ENCODE measurements around the gene THOP1.

THOP1 gene

DNA sequence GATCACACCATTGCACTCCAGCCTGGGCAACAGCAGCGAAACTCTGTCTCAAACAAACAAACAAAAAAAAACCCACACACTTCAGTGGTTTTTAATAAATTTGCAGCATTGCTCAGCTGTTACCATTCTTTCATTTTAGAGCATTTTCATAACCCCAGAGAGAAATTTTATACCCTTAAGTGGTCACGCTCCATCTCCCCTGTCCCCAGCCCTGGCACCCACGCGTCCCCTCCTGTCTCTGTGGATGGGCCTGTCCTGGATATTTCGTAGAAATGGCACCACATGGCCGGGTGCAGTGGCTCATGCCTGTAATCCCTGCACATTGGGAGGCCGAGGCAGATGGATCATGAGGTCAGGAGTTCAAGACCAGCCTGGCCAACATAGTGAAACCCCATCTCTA is 7.8 kb downstream of the THOP1 start:
- H3K36me3 ChIP-seq (ENCODE audit: control insufficient read depth in 1 of 2, insufficient read depth in 2 of 2, low read length in 2 of 2), result peaks cover 14 to 52% of the 10 kb centered on the region in 2 donors
- H3K4me1 ChIP-seq (ENCODE audit: control insufficient read depth in 1 of 2, insufficient read depth in 2 of 2, low read length in 2 of 2), result no peaks in the 10 kb centered on the region
- no peak overlapping the region for H3K9ac ChIP-seq (ENCODE audit: low read depth in 1 of 2, low read length in 2 of 2)
- H3K4me3 ChIP-seq (ENCODE audit: low read depth in 1 of 2, low read length in 2 of 2), result no peak overlapping the region
- no peaks in the 10 kb centered on the region for H3K27me3 ChIP-seq (ENCODE audit: control insufficient read depth in 1 of 2, insufficient read depth in 2 of 2, low read length in 2 of 2)
- H3K9me3 ChIP-seq (ENCODE audit: control insufficient read depth in 1 of 2, low read length in 2 of 2), result no peaks in the 10 kb centered on the region
- no peak overlapping the region for H3K27ac ChIP-seq (ENCODE audit: low read depth, low read length)

DNA sequence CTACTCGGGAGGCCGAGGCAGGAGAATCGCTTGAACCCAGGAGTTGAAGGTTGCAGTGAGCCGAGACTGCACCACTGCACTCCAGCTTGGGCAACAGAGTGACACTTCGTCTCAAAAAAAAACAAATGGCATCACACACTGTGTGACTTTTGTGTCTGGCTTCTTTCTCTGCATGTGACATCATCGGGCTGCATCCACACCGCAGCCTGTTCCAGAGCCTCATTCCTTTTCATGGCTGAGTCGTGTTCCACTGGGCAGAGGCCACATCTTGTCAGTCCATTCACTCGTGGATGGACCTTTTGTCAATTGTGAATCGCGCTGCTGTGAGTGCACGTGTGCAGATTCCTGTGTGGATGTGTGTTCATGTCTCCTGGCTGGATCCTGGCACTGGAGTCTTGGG is 8.3 kb downstream of the THOP1 start:
- Histone ChIP-seq H3K36me3 (ENCODE audit: control insufficient read depth in 1 of 2, insufficient read depth in 2 of 2, low read length in 2 of 2) (peaks cover 14 to 57% of the 10 kb centered on the region in 2 donors), H3K9me3 (ENCODE audit: control insufficient read depth in 1 of 2, low read length in 2 of 2) (no peaks in the 10 kb centered on the region), H3K4me3 (ENCODE audit: low read depth in 1 of 2, low read length in 2 of 2) (no peak overlapping the region), H3K4me1 (ENCODE audit: control insufficient read depth in 1 of 2, insufficient read depth in 2 of 2, low read length in 2 of 2) (no peaks in the 10 kb centered on the region), H3K27me3 (ENCODE audit: control insufficient read depth in 1 of 2, insufficient read depth in 2 of 2, low read length in 2 of 2) (no peaks in the 10 kb centered on the region), H3K9ac (ENCODE audit: low read depth in 1 of 2, low read length in 2 of 2) (no peak overlapping the region), H3K27ac (ENCODE audit: low read depth, low read length) (no peak overlapping the region)

DNA sequence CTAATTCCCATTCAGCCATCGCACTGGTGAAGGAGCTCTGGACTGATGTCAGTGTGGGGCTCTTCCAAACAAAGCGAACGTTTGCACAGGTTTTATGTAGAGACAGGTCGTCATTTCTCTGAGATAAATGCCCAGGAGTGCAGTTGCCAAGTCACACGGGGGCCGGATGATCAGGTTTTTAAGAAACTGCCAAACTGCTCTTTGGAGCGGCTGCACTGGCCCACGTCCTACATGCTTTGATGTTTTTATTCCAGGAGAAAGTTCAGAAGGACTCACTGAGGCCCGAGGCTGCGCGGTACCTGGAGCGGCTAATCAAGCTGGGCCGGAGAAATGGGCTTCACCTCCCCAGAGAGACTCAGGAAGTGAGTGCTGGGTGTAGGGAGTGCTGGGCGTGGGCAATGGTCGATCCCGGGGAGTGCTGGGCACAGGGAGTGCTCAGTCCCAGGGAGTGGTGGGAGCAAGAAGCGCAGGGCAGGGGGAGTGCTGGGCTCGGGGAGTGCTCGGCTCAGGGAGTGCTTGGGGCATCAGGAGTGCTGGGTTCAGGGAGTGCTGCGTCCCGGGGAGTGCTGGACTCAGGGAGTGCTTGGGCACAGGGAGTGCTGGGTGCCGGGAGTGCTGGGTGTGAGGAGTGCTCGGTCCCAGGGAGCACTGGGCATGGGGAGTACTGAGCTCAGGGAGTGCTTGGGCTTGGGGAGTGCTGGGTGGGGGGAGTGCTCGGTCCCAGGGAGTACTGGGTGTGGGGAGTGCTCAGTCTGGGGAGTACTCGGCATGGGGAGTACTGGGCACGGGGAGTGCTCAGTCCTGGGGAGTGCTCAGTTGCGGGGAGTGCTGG is 10.7 kb downstream of the THOP1 start:
- Histone ChIP-seq H3K27me3 (ENCODE audit: control insufficient read depth in 1 of 2, insufficient read depth in 2 of 2, low read length in 2 of 2) (no peaks in the 10 kb centered on the region), H3K27ac (ENCODE audit: low read depth, low read length) (no peak overlapping the region), H3K4me3 (ENCODE audit: low read depth in 1 of 2, low read length in 2 of 2) (no peak overlapping the region), H3K9ac (ENCODE audit: low read depth in 1 of 2, low read length in 2 of 2) (no peak overlapping the region), H3K4me1 (ENCODE audit: control insufficient read depth in 1 of 2, insufficient read depth in 2 of 2, low read length in 2 of 2) (no peaks in the 10 kb centered on the region), H3K36me3 (ENCODE audit: control insufficient read depth in 1 of 2, insufficient read depth in 2 of 2, low read length in 2 of 2) (peaks cover 11 to 67% of the 10 kb centered on the region in 2 donors), H3K9me3 (ENCODE audit: control insufficient read depth in 1 of 2, low read length in 2 of 2) (no peaks in the 10 kb centered on the region)

GRCh38 chr19:2796659-2797266 is 11.5 kb downstream of the THOP1 start:
- H3K36me3 ChIP-seq (ENCODE audit: control insufficient read depth in 1 of 2, insufficient read depth in 2 of 2, low read length in 2 of 2), result peaks cover 9 to 66% of the 10 kb centered on the region in 2 donors
- no peak overlapping the region for H3K9ac ChIP-seq (ENCODE audit: low read depth in 1 of 2, low read length in 2 of 2)
- H3K9me3 ChIP-seq (ENCODE audit: control insufficient read depth in 1 of 2, low read length in 2 of 2), result no peaks in the 10 kb centered on the region
- no peaks in the 10 kb centered on the region for H3K27me3 ChIP-seq (ENCODE audit: control insufficient read depth in 1 of 2, insufficient read depth in 2 of 2, low read length in 2 of 2)
- no peaks in the 10 kb centered on the region for H3K4me1 ChIP-seq (ENCODE audit: control insufficient read depth in 1 of 2, insufficient read depth in 2 of 2, low read length in 2 of 2)
- no peak overlapping the region for H3K4me3 ChIP-seq (ENCODE audit: low read depth in 1 of 2, low read length in 2 of 2)
- H3K27ac ChIP-seq (ENCODE audit: low read depth, low read length), result no peak overlapping the region

GRCh38 chr19:2797280-2797679 is 12.0 kb downstream of the THOP1 start:
- Histone ChIP-seq H3K27ac (ENCODE audit: low read depth, low read length) (no peak overlapping the region), H3K4me1 (ENCODE audit: control insufficient read depth in 1 of 2, insufficient read depth in 2 of 2, low read length in 2 of 2) (no peaks in the 10 kb centered on the region), H3K4me3 (ENCODE audit: low read depth in 1 of 2, low read length in 2 of 2) (no peak overlapping the region), H3K9me3 (ENCODE audit: control insufficient read depth in 1 of 2, low read length in 2 of 2) (no peaks in the 10 kb centered on the region), H3K27me3 (ENCODE audit: control insufficient read depth in 1 of 2, insufficient read depth in 2 of 2, low read length in 2 of 2) (no peaks in the 10 kb centered on the region), H3K9ac (ENCODE audit: low read depth in 1 of 2, low read length in 2 of 2) (no peak overlapping the region), H3K36me3 (ENCODE audit: control insufficient read depth in 1 of 2, insufficient read depth in 2 of 2, low read length in 2 of 2) (peaks cover 9 to 63% of the 10 kb centered on the region in 2 donors)

DNA sequence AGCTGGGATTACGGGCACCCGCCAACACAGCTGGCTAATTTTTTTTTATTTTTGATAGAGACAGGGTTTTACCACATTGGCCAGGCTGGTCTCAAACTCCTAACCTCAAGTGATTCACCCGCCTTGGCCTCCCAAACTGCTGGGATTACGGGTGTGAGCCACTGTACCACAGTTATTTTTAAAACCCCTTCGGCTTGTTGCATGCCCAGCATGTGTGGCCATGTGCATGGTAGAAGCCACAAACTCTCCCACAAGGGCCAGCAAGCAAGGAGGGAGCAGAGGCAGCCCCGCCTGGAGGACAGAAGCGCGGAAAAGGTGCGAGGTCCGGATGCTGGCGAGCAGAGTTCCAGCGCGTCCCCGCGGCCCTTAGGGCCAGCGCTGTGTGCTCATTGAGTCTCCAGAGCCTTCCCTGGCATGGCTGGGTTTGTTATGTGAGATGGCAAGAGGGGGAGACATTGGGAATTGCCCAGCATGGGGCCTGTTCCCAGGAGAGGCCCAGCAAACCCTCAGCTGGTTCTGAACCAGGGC is 12.9 kb downstream of the THOP1 start:
- H3K4me3 ChIP-seq (ENCODE audit: low read depth in 1 of 2, low read length in 2 of 2), result no peak overlapping the region
- H3K27me3 ChIP-seq (ENCODE audit: control insufficient read depth in 1 of 2, insufficient read depth in 2 of 2, low read length in 2 of 2), result no peaks in the 10 kb centered on the region
- H3K9me3 ChIP-seq (ENCODE audit: control insufficient read depth in 1 of 2, low read length in 2 of 2), result no peaks in the 10 kb centered on the region
- H3K36me3 ChIP-seq (ENCODE audit: control insufficient read depth in 1 of 2, insufficient read depth in 2 of 2, low read length in 2 of 2), result peaks cover 9 to 71% of the 10 kb centered on the region in 2 donors
- no peaks in the 10 kb centered on the region for H3K4me1 ChIP-seq (ENCODE audit: control insufficient read depth in 1 of 2, insufficient read depth in 2 of 2, low read length in 2 of 2)
- H3K9ac ChIP-seq (ENCODE audit: low read depth in 1 of 2, low read length in 2 of 2), result no peak overlapping the region
- no peak overlapping the region for H3K27ac ChIP-seq (ENCODE audit: low read depth, low read length)

- no peaks in the 10 kb centered on the region for H3K4me1 ChIP-seq (ENCODE audit: control insufficient read depth in 1 of 2, insufficient read depth in 2 of 2, low read length in 2 of 2)
- no peak overlapping the region for H3K27ac ChIP-seq (ENCODE audit: low read depth, low read length)
- H3K9ac ChIP-seq (ENCODE audit: low read depth in 1 of 2, low read length in 2 of 2), result no peak overlapping the region
- no peaks in the 10 kb centered on the region for H3K27me3 ChIP-seq (ENCODE audit: control insufficient read depth in 1 of 2, insufficient read depth in 2 of 2, low read length in 2 of 2)
- H3K36me3 ChIP-seq (ENCODE audit: control insufficient read depth in 1 of 2, insufficient read depth in 2 of 2, low read length in 2 of 2), result peaks cover 9 to 67% of the 10 kb centered on the region in 2 donors
- no peak overlapping the region for H3K4me3 ChIP-seq (ENCODE audit: low read depth in 1 of 2, low read length in 2 of 2)
- H3K9me3 ChIP-seq (ENCODE audit: control insufficient read depth in 1 of 2, low read length in 2 of 2), result no peaks in the 10 kb centered on the region
Observed at GRCh38 chr19:2798733-2799132, 13.4 kb downstream of the THOP1 start.

GRCh38 chr19:2799273-2800020 is 14.1 kb downstream of the THOP1 start:
- no peaks in the 10 kb centered on the region for H3K9me3 ChIP-seq (ENCODE audit: control insufficient read depth in 1 of 2, low read length in 2 of 2)
- H3K27me3 ChIP-seq (ENCODE audit: control insufficient read depth in 1 of 2, insufficient read depth in 2 of 2, low read length in 2 of 2), result no peaks in the 10 kb centered on the region
- no peak overlapping the region for H3K9ac ChIP-seq (ENCODE audit: low read depth in 1 of 2, low read length in 2 of 2)
- no peaks in the 10 kb centered on the region for H3K4me1 ChIP-seq (ENCODE audit: control insufficient read depth in 1 of 2, insufficient read depth in 2 of 2, low read length in 2 of 2)
- H3K4me3 ChIP-seq (ENCODE audit: low read depth in 1 of 2, low read length in 2 of 2), result no peak overlapping the region
- H3K27ac ChIP-seq (ENCODE audit: low read depth, low read length), result no peak overlapping the region
- peaks cover 13 to 62% of the 10 kb centered on the region in 2 donors for H3K36me3 ChIP-seq (ENCODE audit: control insufficient read depth in 1 of 2, insufficient read depth in 2 of 2, low read length in 2 of 2)

DNA sequence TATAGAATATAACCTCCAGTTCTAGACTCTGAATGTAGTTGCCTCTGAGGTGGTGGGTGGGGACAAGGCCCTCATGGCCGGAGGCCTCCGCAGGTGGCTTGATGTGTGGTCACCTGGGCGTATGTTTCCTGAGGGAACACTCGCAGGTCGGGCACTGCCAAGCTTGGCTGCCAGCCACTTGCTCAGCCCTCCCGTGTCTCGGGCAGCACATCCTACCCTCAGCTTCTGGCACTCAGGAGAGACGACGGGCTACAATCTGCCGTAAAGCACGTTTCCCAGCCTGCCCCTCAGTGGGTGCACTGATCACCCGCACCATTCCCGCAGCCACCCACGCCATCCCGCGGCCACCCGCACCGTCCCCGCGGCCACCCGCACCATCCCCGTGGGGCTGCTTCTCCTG is 15.2 kb downstream of the THOP1 start:
- no peak overlapping the region for H3K27ac ChIP-seq (ENCODE audit: low read depth, low read length)
- no peaks in the 10 kb centered on the region for H3K9me3 ChIP-seq (ENCODE audit: control insufficient read depth in 1 of 2, low read length in 2 of 2)
- H3K4me3 ChIP-seq (ENCODE audit: low read depth in 1 of 2, low read length in 2 of 2), result no peak overlapping the region
- H3K9ac ChIP-seq (ENCODE audit: low read depth in 1 of 2, low read length in 2 of 2), result no peak overlapping the region
- H3K27me3 ChIP-seq (ENCODE audit: control insufficient read depth in 1 of 2, insufficient read depth in 2 of 2, low read length in 2 of 2), result no peaks in the 10 kb centered on the region
- peaks cover 12 to 61% of the 10 kb centered on the region in 2 donors for H3K36me3 ChIP-seq (ENCODE audit: control insufficient read depth in 1 of 2, insufficient read depth in 2 of 2, low read length in 2 of 2)
- H3K4me1 ChIP-seq (ENCODE audit: control insufficient read depth in 1 of 2, insufficient read depth in 2 of 2, low read length in 2 of 2), result no peaks in the 10 kb centered on the region

DNA sequence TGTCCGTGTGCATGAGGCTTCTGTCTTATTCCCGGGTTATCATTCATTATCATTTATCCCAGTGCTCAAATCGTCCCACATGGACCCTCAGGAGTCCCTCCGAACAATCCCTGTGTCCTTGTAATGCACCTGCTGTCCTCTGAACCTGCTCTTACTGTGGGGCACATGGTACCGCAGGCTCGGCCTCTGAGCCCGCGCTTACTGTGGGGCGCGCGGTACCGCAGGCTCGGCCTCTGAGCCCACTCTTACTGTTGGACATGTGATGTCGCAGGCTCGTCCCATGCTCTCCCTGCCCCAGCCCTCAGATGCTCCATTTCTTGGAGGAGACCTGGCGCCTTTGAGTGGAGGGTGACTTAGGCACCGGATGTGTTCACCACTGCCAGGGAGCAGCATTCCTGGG is 17.5 kb downstream of the THOP1 start:
- Histone ChIP-seq H3K27me3 (ENCODE audit: control insufficient read depth in 1 of 2, insufficient read depth in 2 of 2, low read length in 2 of 2) (no peaks in the 10 kb centered on the region), H3K4me3 (ENCODE audit: low read depth in 1 of 2, low read length in 2 of 2) (no peak overlapping the region), H3K9ac (ENCODE audit: low read depth in 1 of 2, low read length in 2 of 2) (no peak overlapping the region), H3K27ac (ENCODE audit: low read depth, low read length) (no peak overlapping the region), H3K4me1 (ENCODE audit: control insufficient read depth in 1 of 2, insufficient read depth in 2 of 2, low read length in 2 of 2) (no peaks in the 10 kb centered on the region), H3K9me3 (ENCODE audit: control insufficient read depth in 1 of 2, low read length in 2 of 2) (no peaks in the 10 kb centered on the region), H3K36me3 (ENCODE audit: control insufficient read depth in 1 of 2, insufficient read depth in 2 of 2, low read length in 2 of 2) (peaks cover 4 to 60% of the 10 kb centered on the region in 2 donors)
